Measurements from ENCODE around the gene CARMIL1. TPM values are rescaled to one million over a fixed set of nuclear protein-coding genes. Genes with fewer than 3 reads are reported as not detected.

The CARMIL1 gene
- total and polyA plus RNA-seq, 2 of the 8 experiments (the other 6 are each of a cell fraction or from before 2014, with no cell fraction given) = 20.3 to 40.4 TPM

- no peak overlapping the region for H4K91ac ChIP-seq (replicated peaks; ENCODE audit: insufficient read length, low read length)
- no peak overlapping the region for H3K4me2 ChIP-seq (ENCODE audit: insufficient read depth in 1 of 2, low read depth in 2 of 2, low read length in 2 of 2)
- H3K56ac ChIP-seq (replicated peaks; ENCODE audit: insufficient read length, low read depth, low read length) = no peak overlapping the region
- H2AK5ac ChIP-seq (ENCODE audit: low read depth, low read length) = no peak overlapping the region
- 94% methylated on average over 1 of the region's 1 CpG; no CpG with 5 or more reads in 1 of the 2 experiments for WGBS, 2 experiments (ENCODE audit: extremely low coverage in 1 of 2, insufficient coverage in 1 of 2, insufficient read length in 1 of 2, insufficient replicate concordance in 2 of 2, low coverage in 1 of 2, low lambda C conversion rate in 2 of 2, missing lambda C conversion rate in 1 of 2)
- POLR2A ChIA-PET (ENCODE audit: partially characterized antibody) = no interaction called here
- no peaks in the 10 kb centered on the region for H3K23me2 ChIP-seq (ENCODE audit: low read depth, low read length)
- no peak overlapping the region for H2BK15ac ChIP-seq (ENCODE audit: low read length)
- H3K23ac ChIP-seq (ENCODE audit: insufficient read length) = no peak overlapping the region
- H3K79me1 ChIP-seq (ENCODE audit: low read depth, low read length) = no peaks in the 10 kb centered on the region
- no peak overlapping the region for H4K8ac ChIP-seq (ENCODE audit: extremely low read depth, insufficient read depth, low read length)
- no peak overlapping the region for H2BK12ac ChIP-seq (ENCODE audit: low read depth, low read length)
- no peaks in the 10 kb centered on the region; a peak in 2 of 8 replicates for H3K36me3 ChIP-seq (ENCODE audit: control insufficient read depth in 2 of 4, insufficient read depth in 4 of 4, low read length in 3 of 4)
- H2BK5ac ChIP-seq (ENCODE audit: low read depth, low read length) = no peak overlapping the region
- H4K20me1 ChIP-seq (replicated peaks in 1 of 2; ENCODE audit: control insufficient read depth in 1 of 2, insufficient read depth in 2 of 2, low read length in 2 of 2) = peaks cover 0 to 2% of the 10 kb centered on the region in 2 experiments
- H2BK20ac ChIP-seq (ENCODE audit: low read length) = no peak overlapping the region
- no peak overlapping the region for H2AFZ ChIP-seq (ENCODE audit: low read length)
- H3K27me3 ChIP-seq (replicated peaks in 1 of 4; ENCODE audit: control insufficient read depth in 3 of 4, extremely low read depth in 1 of 4, insufficient read depth in 3 of 4, low read length in 3 of 4) = no peaks in the 10 kb centered on the region
- no peaks in the 10 kb centered on the region for H3K79me2 ChIP-seq (ENCODE audit: control insufficient read depth in 1 of 2, insufficient read depth in 2 of 2, low read length in 2 of 2)
- H3K4ac ChIP-seq (replicated peaks; ENCODE audit: insufficient read length, low read depth, low read length) = no peak overlapping the region
- H3K27ac ChIP-seq (ENCODE audit: low read depth, low read length) = no peak overlapping the region
- no peak overlapping the region for H3K9ac ChIP-seq (replicated peaks in 1 of 4; ENCODE audit: extremely low read depth in 1 of 4, low read depth in 3 of 4, low read length in 3 of 4)
- no peak for DNase-seq (ENCODE audit: low read depth in 1 of 2, low spot score in 2 of 2)
- no peaks in the 10 kb centered on the region for H3K9me3 ChIP-seq (ENCODE audit: insufficient read depth in 2 of 2, low read depth in 1 of 2, low read length in 1 of 2)
- no peak for FAIRE-seq
- no peak overlapping the region for H3K4me3 ChIP-seq (ENCODE audit: extremely low read depth in 1 of 4, insufficient read depth in 2 of 4, low read depth in 3 of 4, low read length in 4 of 4)
- H3K4me1 ChIP-seq (replicated peaks in 1 of 4; ENCODE audit: control insufficient read depth in 3 of 4, insufficient read depth in 4 of 4, low read length in 3 of 4) = peaks cover 0 to 4% (median 0%) of the 10 kb centered on the region in 4 experiments; a peak in 2 of 7 replicates
- CTCF ChIA-PET (ENCODE audit: partially characterized antibody) = interaction anchor here (1.1 to 1.6 kb wide), 2 partner anchors 228 to 271 kb away, joined by 3 to 5 read pairs; no protein-coding TSS in a partner anchor
- no peak overlapping the region for H3K18ac ChIP-seq (ENCODE audit: extremely low read depth, low read length)
- no peak overlapping the region for H3K14ac ChIP-seq (ENCODE audit: insufficient read length)
- TF ChIP-seq USF2 (IDR thresholded peaks at IDR 0.05; ENCODE audit: low read length) = no peak
- no peak for TF ChIP-seq EP300 (IDR thresholded peaks at IDR 0.05; ENCODE audit: borderline replicate concordance in 1 of 2, low read depth in 2 of 2, low read length in 2 of 2)
- no peak for TF ChIP-seq ATF2 (IDR thresholded peaks at IDR 0.05; ENCODE audit: low read length)
- TF ChIP-seq SRF (IDR thresholded peaks at IDR 0.05; ENCODE audit: low read depth, low read length) = no peak
- no peak for TF ChIP-seq E2F6 (IDR thresholded peaks at IDR 0.05)
- no peak for TF ChIP-seq BCL11A (IDR thresholded peaks at IDR 0.05; ENCODE audit: low read depth in 2 of 2, low read length in 2 of 2)
- no peak overlapping the region for H2BK120ac ChIP-seq (replicated peaks; ENCODE audit: low read depth, low read length)
- no peak overlapping the region for H4K5ac ChIP-seq (ENCODE audit: insufficient read length, low read depth, low read length)
Measured at GRCh38 chr6:25494469-25494868, 215.3 kb downstream of the CARMIL1 start.

Measured in H1 (cell line).